A673 (cell line): Measurements from ENCODE around the gene TPP1. TPM values are rescaled to one million over a fixed set of nuclear protein-coding genes. Genes with fewer than 3 reads are reported as not detected.

Experiments
- BruUV-seq: library from RNA; stranded (reverse); fragments of 400-500 nt; replicated peaks from 2 replicates; lab custom pipeline; 2021; lab: Mats Ljungman, UMichigan
- CTCF ChIA-PET: fragments of 300-600 bp; sonication (Branson Sonifier 250); formaldehyde crosslinking; loops from one replicate; lab custom pipeline; 2022; ENCODE audit warnings: antibody characterized with exemption; lab: Charles Lee
- POLR2A ChIA-PET: fragments of 300-600 bp; sonication (Branson Sonifier 250); formaldehyde crosslinking; loops from one replicate; lab custom pipeline; 2022; ENCODE audit warnings: antibody characterized with exemption; ENCODE audit not compliant: low non-redundant PET; lab: Charles Lee
- DNase-seq: peaks from one replicate; pipeline ENCODE4 v3.0.0-alpha.2; 2015; ENCODE audit warnings: low spot score
- H3K27ac ChIP-seq: fragments of 200-600 bp; sonication (generic); 2 replicates; pipeline ENCODE4 v1.5.1; 2016; ENCODE audit warnings: mixed run types, low read depth, mild to moderate bottlenecking, mixed read lengths, antibody characterized with exemption, low read length; ENCODE audit not compliant: poor library complexity, severe bottlenecking
- H3K27me3 ChIP-seq: fragments of 200-600 bp; sonication (generic); replicated peaks from 2 replicates; pipeline ENCODE4 v1.6.1; 2017; ENCODE audit warnings: mixed run types, low read depth, mild to moderate bottlenecking, mixed read lengths, antibody characterized with exemption, low read length; ENCODE audit not compliant: insufficient read depth, poor library complexity
- H3K36me3 ChIP-seq: fragments of 200-600 bp; sonication (generic); 2 replicates; pipeline ENCODE4 v1.6.1; 2016; ENCODE audit warnings: mixed run types, mild to moderate bottlenecking, mixed read lengths, antibody characterized with exemption, low read length; ENCODE audit not compliant: insufficient read depth, poor library complexity, severe bottlenecking
- H3K4me1 ChIP-seq: fragments of 200-600 bp; sonication (generic); 2 replicates; pipeline ENCODE4 v1.6.1; 2017; ENCODE audit warnings: mixed run types, mild to moderate bottlenecking, mixed read lengths, antibody characterized with exemption, low read length; ENCODE audit not compliant: insufficient read depth, poor library complexity, severe bottlenecking
- H3K4me3 ChIP-seq: fragments of 200-600 bp; sonication (generic); 2 replicates; pipeline ENCODE4 v1.5.1; 2016; ENCODE audit warnings: low read depth, mixed run types, mild to moderate bottlenecking, mixed read lengths, low read length; ENCODE audit not compliant: poor library complexity, severe bottlenecking
- H3K9me3 ChIP-seq: fragments of 200-600 bp; sonication (generic); 2 replicates; pipeline ENCODE4 v1.6.1; 2016; ENCODE audit warnings: mixed run types, low read depth, mild to moderate bottlenecking, mixed read lengths, antibody characterized with exemption, low read length; ENCODE audit not compliant: poor library complexity, severe bottlenecking
- CTCF ChIP-seq: fragments of 300-800, 200-600 bp; sonication (generic); conservative IDR thresholded peaks from 2 replicates; pipeline ENCODE4 v1.5.1; 2017; ENCODE audit warnings: low read depth, mild to moderate bottlenecking, antibody characterized with exemption, low read length, moderate library complexity, mixed read lengths
- EZH2 ChIP-seq: fragments of 200-600 bp; sonication (generic); IDR thresholded peaks from 2 replicates; pipeline ENCODE4 v1.6.1; 2017; ENCODE audit warnings: borderline replicate concordance, low read depth, mild to moderate bottlenecking, mixed read lengths, antibody characterized with exemption, low read length; ENCODE audit not compliant: poor library complexity, severe bottlenecking
- intact Hi-C: fragments of 100-400 bp; cut with micrococcal nuclease; formaldehyde crosslinking; loops from one replicate; pipeline ENCODE4 v1.10.0; 2022; ENCODE audit not compliant: unreplicated experiment
- total RNA-seq: library from RNA; stranded (reverse); gene quantifications from 2 replicates; pipeline ENCODE4 v1.2.3, GENCODE V29; 2021

TPP1 gene
- total RNA-seq, 1 experiment from 2014 or later: 53.0 TPM

- intact Hi-C loops: loop anchor here (2.0 to 10.0 kb wide), 3 partner anchors 64 to 234 kb away; partner anchors contain the start of gene MRPL17
- Histone ChIP-seq H3K4me1 (peaks cover 10% of the 10 kb centered on the region), H3K27me3 (no peaks in the 10 kb centered on the region), H3K36me3 (no peaks in the 10 kb centered on the region), H3K27ac (peak overlapping the region; percentile 51), H3K9me3 (no peaks in the 10 kb centered on the region), H3K4me3 (peak overlapping the region; percentile 65)
- BruUV-seq: no TSS peak
- DNase-seq: peak; percentile 93
- TF ChIP-seq EZH2: no peak
- TF ChIP-seq CTCF: no peak
- CTCF ChIA-PET: no interaction called here
- POLR2A ChIA-PET: no interaction called here
Measured at GRCh38 chr11:6618117-6619003, 862 bp downstream of the TPP1 start.

- no TSS peak for BruUV-seq
- TF ChIP-seq CTCF (no peak), EZH2 (no peak)
- no peaks in the 10 kb centered on the region for H3K9me3 ChIP-seq
- H3K36me3 ChIP-seq: no peaks in the 10 kb centered on the region
- peaks cover 10% of the 10 kb centered on the region for H3K4me1 ChIP-seq
- intact Hi-C loops: loop anchor here (5.0 to 10.0 kb wide), 2 partner anchors 150 to 233 kb away; no protein-coding TSS in a partner anchor
- CTCF ChIA-PET: interaction anchor here (0.6 kb wide), 1 partner anchor 66 kb away, joined by 3 read pairs; the partner anchor contains the start of gene MRPL17
- peak; percentile 67 for DNase-seq
- H3K27me3 ChIP-seq: no peaks in the 10 kb centered on the region
- POLR2A ChIA-PET: interaction anchor here (0.5 to 0.9 kb wide), 2 partner anchors 272 to 914 kb away, joined by 3 read pairs; no protein-coding TSS in a partner anchor
- peak overlapping the region; percentile 65 for H3K4me3 ChIP-seq
- peak overlapping the region; percentile 17 for H3K27ac ChIP-seq
Measured at GRCh38 chr11:6617315-6617781, 1.9 kb downstream of the TPP1 start.

GRCh38 chr11:6616596-6617250, 2.5 kb downstream of the TPP1 start:
- ChIA-PET POLR2A (interaction anchor here (0.5 to 0.9 kb wide), 2 partner anchors 272 to 914 kb away, joined by 3 read pairs; no protein-coding TSS in a partner anchor), CTCF (interaction anchor here (0.6 kb wide), 1 partner anchor 67 kb away, joined by 3 read pairs; the partner anchor contains the start of gene MRPL17)
- Histone ChIP-seq H3K27me3 (no peaks in the 10 kb centered on the region), H3K9me3 (no peaks in the 10 kb centered on the region), H3K36me3 (no peaks in the 10 kb centered on the region), H3K4me1 (peaks cover 10% of the 10 kb centered on the region), H3K4me3 (no peak overlapping the region), H3K27ac (no peak overlapping the region)
- intact Hi-C loops: loop anchor here (5.0 to 10.0 kb wide), 2 partner anchors 149 to 232 kb away; no protein-coding TSS in a partner anchor
- DNase-seq: no peak
- BruUV-seq: no TSS peak
- TF ChIP-seq EZH2: no peak
- no peak for TF ChIP-seq CTCF
